MM.1S (cell line): ENCODE data around the gene KLK6.

Experiments used
- CTCF ChIP-seq: fragments of 300-600 bp; sonication (generic); IDR thresholded peaks from 2 replicates; pipeline ENCODE4 v1.5.1; 2016; ENCODE audit warnings: antibody characterized with exemption, low read length, mixed read lengths
- EZH2 ChIP-seq: fragments of 300-600 bp; sonication (generic); optimal IDR thresholded peaks from 2 replicates; pipeline ENCODE3; 2017; ENCODE audit warnings: low read depth, mild to moderate bottlenecking, antibody characterized with exemption, low read length, mixed read lengths
- EZH2phosphoT487 ChIP-seq: fragments of 300-600 bp; sonication (generic); IDR thresholded peaks from 2 replicates; pipeline ENCODE4 v1.6.1; 2018; ENCODE audit warnings: antibody characterized with exemption, low read length

- TF ChIP-seq CTCF (no peak), EZH2phosphoT487 (no peak), EZH2 (no peak)
Observed at GRCh38 chr19:50943074-50943828, 26.1 kb downstream of the KLK6 start.
